IMR-90 (cell line): ENCODE measurements around the gene PTPN7. TPM values are rescaled to one million over a fixed set of nuclear protein-coding genes. Genes with fewer than 3 reads are reported as not detected.

ENCODE experiments used
- ATAC-seq: fragments of 200-7000 bp; cut with Tn5 transposase; 2 replicates; pipeline ENCODE4 v1.9.1; 2020; ENCODE audit warnings: low read depth, mild to moderate bottlenecking, moderate library complexity
- BruUV-seq: library from RNA; stranded (reverse); fragments of 400-500 nt; replicated peaks from 2 replicates; lab custom pipeline; 2021; lab: Mats Ljungman, UMichigan
- CTCF ChIA-PET: fragments of 300-600 bp; formaldehyde crosslinking; extraction: SDS; loops from one replicate; lab custom pipeline; 2021; ENCODE audit warnings: antibody characterized with exemption; lab: Yijun Ruan, JAX
- POLR2A ChIA-PET: fragments of 300-600 bp; sonication (Branson Sonifier 250); formaldehyde crosslinking; loops from one replicate; lab custom pipeline; 2022; ENCODE audit warnings: antibody characterized with exemption; ENCODE audit not compliant: unreplicated experiment; lab: Charles Lee
- DNase-seq: peaks from one replicate; pipeline ENCODE4 v3.0.0; 2013
- H2AFZ ChIP-seq: replicated peaks from 2 replicates; pipeline ENCODE3; 2013; ENCODE audit warnings: low read length, mild to moderate bottlenecking; ENCODE audit not compliant: poor library complexity
- H2AK5ac ChIP-seq: 2 replicates; pipeline ENCODE4 v1.6.1; 2013; ENCODE audit warnings: low read depth, low read length, inconsistent platforms
- H2AK9ac ChIP-seq: replicated peaks from 2 replicates; pipeline ENCODE3; 2013; ENCODE audit warnings: mild to moderate bottlenecking, low read depth, low read length, moderate library complexity; ENCODE audit not compliant: poor library complexity
- H2BK120ac ChIP-seq: 2 replicates; pipeline ENCODE4 v1.6.1; 2013; ENCODE audit warnings: low read depth, low read length, inconsistent platforms
- H2BK15ac ChIP-seq: 3 replicates; pipeline ENCODE4 v1.6.1; 2013; ENCODE audit warnings: low read depth, low read length, inconsistent platforms
- H2BK20ac ChIP-seq: 2 replicates; pipeline ENCODE4 v1.6.1; 2013; ENCODE audit warnings: low read depth, mild to moderate bottlenecking, inconsistent platforms, low read length, moderate library complexity
- H2BK5ac ChIP-seq: 2 replicates; pipeline ENCODE4 v1.6.1; 2013; ENCODE audit warnings: mild to moderate bottlenecking, low read depth, low read length, inconsistent platforms; ENCODE audit not compliant: poor library complexity, severe bottlenecking
- H3K14ac ChIP-seq: replicated peaks from 2 replicates; pipeline ENCODE4 v1.6.1; 2013; ENCODE audit warnings: low read depth, low read length, inconsistent platforms
- H3K18ac ChIP-seq: 2 replicates; pipeline ENCODE4 v1.6.1; 2013; ENCODE audit warnings: low read depth, low read length, control low read depth
- H3K23ac ChIP-seq: 2 replicates; pipeline ENCODE4 v1.6.1; 2013; ENCODE audit warnings: low read depth, low read length, inconsistent platforms
- H3K27ac ChIP-seq: 2 replicates; pipeline ENCODE4 v1.5.1; 2013; ENCODE audit warnings: mild to moderate bottlenecking, control low read depth, low read length; ENCODE audit not compliant: insufficient read depth
- H3K27me3 ChIP-seq: 2 replicates; pipeline ENCODE4 v1.6.1; 2013; ENCODE audit warnings: low read length; ENCODE audit not compliant: control insufficient read depth, insufficient read depth
- H3K36me3 ChIP-seq: 2 replicates; pipeline ENCODE4 v1.6.1; 2013; ENCODE audit warnings: low read length, mixed read lengths; ENCODE audit not compliant: control insufficient read depth, insufficient read depth
- H3K4ac ChIP-seq: 2 replicates; pipeline ENCODE4 v1.6.1; 2013; ENCODE audit warnings: low read depth, low read length, inconsistent platforms
- H3K4me1 ChIP-seq: 2 replicates; pipeline ENCODE4 v1.6.1; 2013; ENCODE audit warnings: low read length, mixed read lengths; ENCODE audit not compliant: control insufficient read depth, insufficient read depth
- H3K4me2 ChIP-seq: 2 replicates; pipeline ENCODE4 v1.6.1; 2013; ENCODE audit warnings: low read depth, mild to moderate bottlenecking, control low read depth, low read length, moderate library complexity
- H3K4me3 ChIP-seq: 2 replicates; pipeline ENCODE4 v1.5.1; 2013; ENCODE audit warnings: low read depth, mild to moderate bottlenecking, control low read depth, low read length, moderate library complexity; ENCODE audit not compliant: insufficient read depth
- H3K56ac ChIP-seq: 2 replicates; pipeline ENCODE4 v1.6.1; 2013; ENCODE audit warnings: low read length, inconsistent platforms; ENCODE audit not compliant: insufficient read depth; ENCODE audit errors: extremely low read depth
- H3K79me1 ChIP-seq, 2 experiments: 2 replicates each; pipeline ENCODE4 v1.6.1; 2013; ENCODE audit warnings: low read length in 2 of 2, inconsistent platforms in 1 of 2, low read depth in 1 of 2
- H3K9ac ChIP-seq: 2 replicates; pipeline ENCODE4 v1.6.1; 2013; ENCODE audit warnings: low read depth, low read length, control low read depth
- H3K9me1 ChIP-seq: 2 replicates; pipeline ENCODE4 v1.6.1; 2013; ENCODE audit warnings: low read length, inconsistent platforms; ENCODE audit not compliant: insufficient read depth
- H3K9me3 ChIP-seq: 2 replicates; pipeline ENCODE4 v1.6.1; 2013; ENCODE audit warnings: low read length; ENCODE audit not compliant: control insufficient read depth, insufficient read depth
- H4K20me1 ChIP-seq: 2 replicates; pipeline ENCODE4 v1.6.1; 2013; ENCODE audit warnings: low read length, inconsistent platforms; ENCODE audit not compliant: insufficient read depth
- H4K5ac ChIP-seq: 2 replicates; pipeline ENCODE4 v1.6.1; 2013; ENCODE audit warnings: mild to moderate bottlenecking, low read depth, low read length, control low read depth
- H4K8ac ChIP-seq, 2 experiments: 2 replicates each; pipeline ENCODE4 v1.6.1; 2013; ENCODE audit warnings: low read depth in 2 of 2, low read length in 2 of 2, control low read depth in 1 of 2, inconsistent platforms in 1 of 2
- H4K91ac ChIP-seq: 2 replicates; pipeline ENCODE4 v1.6.1; 2013; ENCODE audit warnings: low read depth, low read length, inconsistent platforms; ENCODE audit not compliant: insufficient read depth
- BHLHE40 ChIP-seq: fragments of 150-350 bp; IDR thresholded peaks from 2 replicates; pipeline ENCODE4 v1.6.1; 2016; ENCODE audit warnings: mild to moderate bottlenecking, low read depth, low read length
- CEBPB ChIP-seq: IDR thresholded peaks from 2 replicates; pipeline ENCODE4 v1.6.1; 2012; ENCODE audit warnings: low read depth, low read length, improper control_type of control experiment
- CTCF ChIP-seq: conservative IDR thresholded peaks from 2 replicates; pipeline ENCODE4 v1.5.1; 2012; ENCODE audit warnings: mild to moderate bottlenecking, low read depth, low read length, improper control_type of control experiment
- MAZ ChIP-seq: IDR thresholded peaks from 2 replicates; pipeline ENCODE4 v1.6.1; 2012; ENCODE audit warnings: low read depth, mild to moderate bottlenecking, low read length, improper control_type of control experiment, moderate library complexity, borderline replicate concordance
- MXI1 ChIP-seq: IDR thresholded peaks from 2 replicates; pipeline ENCODE4 v1.6.1; 2012; ENCODE audit warnings: low read depth, mild to moderate bottlenecking, low read length, moderate library complexity, borderline replicate concordance
- NFE2L2 ChIP-seq: fragments of 150-350 bp; IDR thresholded peaks from 2 replicates; pipeline ENCODE4 v1.6.1; 2016; ENCODE audit warnings: low read depth, mild to moderate bottlenecking, low read length
- RAD21 ChIP-seq: IDR thresholded peaks from 2 replicates; pipeline ENCODE4 v1.6.1; 2012; ENCODE audit warnings: low read length, improper control_type of control experiment
- RCOR1 ChIP-seq: IDR thresholded peaks from 2 replicates; pipeline ENCODE4 v1.6.1; 2012; ENCODE audit warnings: mild to moderate bottlenecking, low read length, improper control_type of control experiment; ENCODE audit not compliant: insufficient replicate concordance
- SMC3 ChIP-seq: fragments of 150-350 bp; IDR thresholded peaks from 2 replicates; pipeline ENCODE4 v1.6.1; 2016; ENCODE audit warnings: low read depth, mild to moderate bottlenecking, antibody characterized with exemption, low read length, moderate library complexity
- WGBS, 2 experiments: methylation state at CpG; one replicate each; pipeline versions ENCODE4 v1.1.5 to v1.1.7; 2013; ENCODE audit warnings: missing lambda C conversion rate in 2 of 2; ENCODE audit not compliant: insufficient read length in 1 of 2; ENCODE audit errors: extremely low coverage in 2 of 2; 5-methylcytosine and 5-hydroxymethylcytosine counted together
- dilution Hi-C: fragments of 300-500 bp; cut with HindIII; formaldehyde crosslinking; loops from one replicate; pipeline ENCODE4 v1.14.3; 2018; ENCODE audit warnings: low sequenced_read_pairs; ENCODE audit not compliant: unreplicated experiment
- in situ Hi-C: fragments of 300-500 bp; cut with MboI; formaldehyde crosslinking; loops from 3 replicates; pipeline ENCODE4 v1.14.3; 2019; ENCODE audit warnings: low sequenced_read_pairs, inconsistent platforms, mixed read lengths
- intact Hi-C: fragments of 100-400 bp; cut with micrococcal nuclease; formaldehyde crosslinking; loops from 2 replicates; pipeline ENCODE4 v1.10.0; 2022
- polyA plus RNA-seq, 3 experiments: library from polyadenylated mRNA; depleted of rRNA; stranded (reverse); fragments of >200 nt; gene quantifications; 2 replicates each; pipeline ENCODE4 v1.2.3, GENCODE V29; 2012; ENCODE audit warnings: low replicate concordance in 1 of 3
- total RNA-seq: library from RNA; depleted of rRNA; stranded (reverse); fragments of >200 nt; gene quantifications from 2 replicates; pipeline ENCODE4 v1.2.3, GENCODE V29; 2012

PTPN7 gene
- total and polyA plus RNA-seq, 2 of the 4 experiments (the other 2 are of a cell fraction): 0.05 TPM; not detected in 1

GRCh38 chr1:202133989-202134388 lies 26.4 kb downstream of the PTPN7 start:
- Histone ChIP-seq H3K4me3 (no peak overlapping the region), H2AK9ac (no peak overlapping the region), H3K9ac (no peak overlapping the region), H3K9me1 (0 out of 2 replicates have a peak, but pooled peaks cover 5% of the 10 kb centered on the region), H3K14ac (no peak overlapping the region), H3K79me1 (peaks cover 9 to 24% of the 10 kb centered on the region in 2 experiments; a peak in 3 of 4 replicates), H3K27me3 (no peaks in the 10 kb centered on the region), H3K27ac (no peak overlapping the region), H3K18ac (no peak overlapping the region), H2AFZ (no peak overlapping the region), H2BK20ac (no peak overlapping the region), H2BK120ac (no peak overlapping the region), H3K36me3 (peaks cover 43% of the 10 kb centered on the region), H2BK15ac (no peak overlapping the region), H4K5ac (no peak overlapping the region), H2AK5ac (no peak overlapping the region), H3K23ac (no peak overlapping the region), H4K91ac (no peak overlapping the region), H4K8ac (no peak overlapping the region), H3K4me2 (no peak overlapping the region), H3K4ac (no peak overlapping the region), H4K20me1 (peaks cover 42% of the 10 kb centered on the region), H3K56ac (no peak overlapping the region), H2BK5ac (no peak overlapping the region), H3K9me3 (no peaks in the 10 kb centered on the region), H3K4me1 (0 out of 2 replicates have a peak, but pooled peaks cover 1% of the 10 kb centered on the region)
- dilution Hi-C loops (no loop called here), in situ Hi-C loops (loop anchor here (25.0 kb wide), 1 partner anchor 597 kb away; the partner anchor contains the start of gene NAV1), intact Hi-C loops (no loop called here)
- POLR2A ChIA-PET: no interaction called here
- no peak for ATAC-seq
- DNase-seq: no peak
- CTCF ChIA-PET: interaction anchor here (1.5 kb wide), 1 partner anchor 21 kb away, joined by 4 read pairs; no protein-coding TSS in a partner anchor
- TSS peak; percentile 72 for BruUV-seq
- no peak for TF ChIP-seq NFE2L2
- no peak for TF ChIP-seq RCOR1
- no peak for TF ChIP-seq BHLHE40
- TF ChIP-seq MXI1: no peak
- TF ChIP-seq SMC3: no peak
- no peak for TF ChIP-seq CEBPB
- TF ChIP-seq RAD21: no peak
- no peak for TF ChIP-seq CTCF
- no peak for TF ChIP-seq MAZ
- no CpG with 5 or more reads among the region's 5 CpGs for WGBS, 2 experiments
